Astrocyte of the cerebellum (primary cell): ENCODE results near the gene OGFR.
A peak's percentile ranks its signal among the peaks of the same experiment; 100 is the strongest.

Source experiments
- DNase-seq: peaks from one replicate; pipeline ENCODE4 v3.0.0-alpha.2; 2011; ENCODE audit warnings: low read depth
- H3K4me3 ChIP-seq: 2 replicates; pipeline ENCODE4 v1.5.1; 2011; ENCODE audit warnings: mild to moderate bottlenecking, low read depth, low read length, moderate library complexity
- in situ Hi-C: cut with HindIII; loops from 2 replicates; pipeline ENCODE4 v1.10.0; 2017; ENCODE audit warnings: low sequenced_read_pairs
- TF ChIP-seq, protein P1 (sequence below): IDR thresholded peaks from 2 replicates; pipeline ENCODE4 v1.5.1; 2012; ENCODE audit warnings: low read length, low read depth, moderate library complexity, mild to moderate bottlenecking; ENCODE audit errors: missing control alignments

Gene OGFR

DNA sequence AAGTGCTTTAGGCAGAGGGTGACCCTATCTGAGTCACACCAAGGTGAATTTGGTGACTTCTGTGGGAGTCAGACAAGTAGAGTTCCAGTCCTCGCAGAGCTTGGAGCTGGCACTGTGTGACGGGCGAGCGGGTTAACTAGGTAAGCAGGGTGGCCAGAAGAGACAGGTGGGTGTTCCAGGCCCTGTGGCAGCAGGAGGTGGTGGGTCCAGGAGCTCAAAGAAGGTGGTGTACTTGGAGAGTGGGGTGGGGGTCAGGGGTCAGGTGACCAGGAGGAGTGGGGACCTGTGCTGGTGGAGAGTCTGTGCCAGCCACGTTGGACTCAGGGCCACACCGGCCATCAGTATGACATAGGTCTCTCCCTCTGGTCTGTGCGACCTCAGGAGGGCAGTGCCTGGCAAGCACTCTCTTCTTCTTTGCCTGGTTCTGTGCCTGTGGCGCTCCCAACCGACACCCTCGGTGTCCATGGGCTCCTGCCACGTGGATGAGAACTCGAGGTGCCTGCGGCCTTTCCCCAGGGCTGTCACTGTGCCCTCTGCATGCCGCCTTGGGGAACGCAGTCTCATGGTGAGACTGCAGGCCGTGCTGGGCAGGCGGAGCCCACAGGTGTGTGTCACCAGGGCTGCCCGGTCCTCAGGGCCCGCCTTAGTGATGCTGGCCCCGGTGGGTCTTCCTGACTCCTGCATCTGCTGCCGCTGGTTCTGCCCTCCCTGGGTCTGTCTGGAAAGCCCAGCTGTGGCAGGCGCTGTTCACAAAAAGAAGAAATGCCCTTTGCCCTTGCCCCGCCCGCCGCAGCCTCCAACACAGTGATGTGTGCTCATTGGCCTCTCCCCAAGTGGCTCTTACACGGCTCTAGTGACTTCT is 6.7 kb upstream of the OGFR start:
- TF ChIP-seq, protein P1, sequence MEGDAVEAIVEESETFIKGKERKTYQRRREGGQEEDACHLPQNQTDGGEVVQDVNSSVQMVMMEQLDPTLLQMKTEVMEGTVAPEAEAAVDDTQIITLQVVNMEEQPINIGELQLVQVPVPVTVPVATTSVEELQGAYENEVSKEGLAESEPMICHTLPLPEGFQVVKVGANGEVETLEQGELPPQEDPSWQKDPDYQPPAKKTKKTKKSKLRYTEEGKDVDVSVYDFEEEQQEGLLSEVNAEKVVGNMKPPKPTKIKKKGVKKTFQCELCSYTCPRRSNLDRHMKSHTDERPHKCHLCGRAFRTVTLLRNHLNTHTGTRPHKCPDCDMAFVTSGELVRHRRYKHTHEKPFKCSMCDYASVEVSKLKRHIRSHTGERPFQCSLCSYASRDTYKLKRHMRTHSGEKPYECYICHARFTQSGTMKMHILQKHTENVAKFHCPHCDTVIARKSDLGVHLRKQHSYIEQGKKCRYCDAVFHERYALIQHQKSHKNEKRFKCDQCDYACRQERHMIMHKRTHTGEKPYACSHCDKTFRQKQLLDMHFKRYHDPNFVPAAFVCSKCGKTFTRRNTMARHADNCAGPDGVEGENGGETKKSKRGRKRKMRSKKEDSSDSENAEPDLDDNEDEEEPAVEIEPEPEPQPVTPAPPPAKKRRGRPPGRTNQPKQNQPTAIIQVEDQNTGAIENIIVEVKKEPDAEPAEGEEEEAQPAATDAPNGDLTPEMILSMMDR, result no peak
- peak overlapping the region; percentile 54 for H3K4me3 ChIP-seq
- in situ Hi-C loops, result no loop called here
- no peak for DNase-seq

DNA sequence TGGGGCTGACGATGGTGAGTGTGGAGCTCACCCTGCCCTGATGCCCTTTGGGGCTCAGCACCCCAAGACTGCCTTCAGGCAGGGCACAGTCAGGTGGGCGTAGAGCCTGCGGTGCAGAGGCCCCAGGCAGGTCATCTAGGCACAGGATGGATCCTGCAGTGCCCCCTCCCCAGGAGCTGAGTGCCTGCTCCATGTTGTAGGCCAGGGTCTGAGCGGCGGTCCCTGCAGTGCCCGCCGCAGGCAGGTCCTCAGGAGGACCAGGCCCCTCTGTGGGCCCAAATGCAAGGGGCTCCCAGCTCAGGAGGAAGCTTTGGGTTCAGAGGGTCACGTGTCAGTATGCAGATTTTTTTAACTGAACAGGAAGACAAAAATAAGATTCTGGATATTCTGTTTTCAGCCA is 5.6 kb upstream of the OGFR start:
- H3K4me3 ChIP-seq, result no peak overlapping the region
- TF ChIP-seq, protein P1, result no peak
- in situ Hi-C loops, result no loop called here
- DNase-seq, result no peak

DNA sequence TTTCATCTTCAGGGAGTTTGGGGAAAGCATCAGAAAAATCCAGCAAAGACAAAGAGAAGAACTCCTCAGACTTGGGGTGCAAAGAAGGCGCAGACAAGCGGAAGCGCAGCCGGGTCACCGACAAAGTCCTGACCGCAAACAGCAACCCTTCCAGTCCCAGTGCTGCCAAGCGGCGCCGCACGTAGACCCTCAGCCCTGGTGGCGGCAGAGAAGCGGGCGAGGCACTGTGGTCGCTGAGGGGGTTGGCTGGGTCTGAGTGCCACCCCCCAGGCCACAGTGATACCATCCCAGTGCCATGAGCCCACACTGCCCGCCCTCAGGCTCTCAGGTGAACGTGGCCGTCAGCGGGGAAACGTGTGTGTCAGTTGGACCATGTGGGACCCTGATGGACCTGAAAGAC is 5.2 kb upstream of the OGFR start:
- in situ Hi-C loops, result no loop called here
- DNase-seq, result no peak
- H3K4me3 ChIP-seq, result no peak overlapping the region
- TF ChIP-seq, protein P1, result no peak

DNA sequence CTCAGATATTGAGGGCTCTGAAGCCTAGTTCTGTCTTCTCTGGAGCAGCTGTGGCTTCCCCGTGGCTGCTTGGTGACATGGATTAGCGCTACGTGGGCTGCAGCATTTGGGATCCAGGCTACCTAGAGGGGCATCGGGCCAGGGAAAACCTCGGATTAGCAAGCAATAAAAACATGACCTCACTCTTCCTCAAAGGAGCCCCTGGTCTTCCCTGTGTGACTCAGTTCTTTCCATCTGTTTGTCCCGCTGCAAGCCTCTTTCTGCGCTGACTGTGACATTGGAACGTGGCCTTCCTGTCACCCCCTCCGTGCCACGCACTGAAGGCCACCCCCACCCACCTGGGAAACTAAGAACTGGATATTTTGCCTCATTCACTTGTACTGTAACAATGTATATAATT is 4.8 kb upstream of the OGFR start:
- no peak overlapping the region for H3K4me3 ChIP-seq
- in situ Hi-C loops, result no loop called here
- DNase-seq, result no peak
- TF ChIP-seq, protein P1, result no peak

DNA sequence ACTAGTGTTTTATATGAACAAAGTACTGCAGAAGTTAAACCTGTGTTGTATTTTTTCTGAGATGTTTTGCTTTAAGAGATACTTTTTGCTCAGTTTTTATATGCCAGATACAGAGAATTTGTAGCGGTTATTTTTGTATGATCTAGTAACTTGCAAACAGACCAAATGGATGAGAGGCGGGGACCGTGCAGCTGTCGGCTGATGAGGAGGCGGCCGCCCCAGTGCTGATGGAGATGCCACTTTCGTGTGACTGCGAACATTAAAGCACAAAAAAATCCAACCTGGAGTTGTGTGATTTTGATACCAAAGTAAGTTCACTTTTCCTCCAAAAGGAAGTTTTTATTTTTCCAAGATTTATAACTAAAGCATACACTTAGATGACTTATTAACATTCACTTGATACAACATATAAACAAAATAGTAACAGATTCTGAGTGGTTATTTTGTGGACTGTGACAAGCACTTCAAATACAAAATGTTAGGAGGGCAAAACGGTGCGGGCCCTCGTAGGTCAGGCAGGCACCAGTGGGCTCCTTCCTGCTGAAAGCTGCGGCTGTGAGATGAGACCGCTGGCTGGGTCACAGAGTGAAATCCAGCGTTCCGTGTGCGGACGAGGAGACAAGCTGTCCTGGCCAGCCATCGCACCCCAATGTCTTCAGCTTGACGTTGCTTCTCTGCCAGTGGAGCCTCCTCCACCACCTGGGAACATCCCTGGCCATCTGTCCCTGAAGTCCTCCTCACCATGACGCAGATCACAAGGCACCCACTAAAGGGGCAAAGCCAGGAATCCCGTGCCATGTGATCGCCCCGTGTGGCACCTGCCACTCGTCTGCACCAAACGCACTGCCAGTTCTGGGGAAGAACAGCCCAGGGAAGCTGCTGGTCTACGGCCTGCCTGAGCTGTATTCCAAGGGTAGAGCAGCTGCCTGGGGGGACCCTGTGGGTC is 4.0 kb upstream of the OGFR start:
- TF ChIP-seq, protein P1, result no peak
- no peak for DNase-seq
- in situ Hi-C loops, result no loop called here
- no peak overlapping the region for H3K4me3 ChIP-seq

DNA sequence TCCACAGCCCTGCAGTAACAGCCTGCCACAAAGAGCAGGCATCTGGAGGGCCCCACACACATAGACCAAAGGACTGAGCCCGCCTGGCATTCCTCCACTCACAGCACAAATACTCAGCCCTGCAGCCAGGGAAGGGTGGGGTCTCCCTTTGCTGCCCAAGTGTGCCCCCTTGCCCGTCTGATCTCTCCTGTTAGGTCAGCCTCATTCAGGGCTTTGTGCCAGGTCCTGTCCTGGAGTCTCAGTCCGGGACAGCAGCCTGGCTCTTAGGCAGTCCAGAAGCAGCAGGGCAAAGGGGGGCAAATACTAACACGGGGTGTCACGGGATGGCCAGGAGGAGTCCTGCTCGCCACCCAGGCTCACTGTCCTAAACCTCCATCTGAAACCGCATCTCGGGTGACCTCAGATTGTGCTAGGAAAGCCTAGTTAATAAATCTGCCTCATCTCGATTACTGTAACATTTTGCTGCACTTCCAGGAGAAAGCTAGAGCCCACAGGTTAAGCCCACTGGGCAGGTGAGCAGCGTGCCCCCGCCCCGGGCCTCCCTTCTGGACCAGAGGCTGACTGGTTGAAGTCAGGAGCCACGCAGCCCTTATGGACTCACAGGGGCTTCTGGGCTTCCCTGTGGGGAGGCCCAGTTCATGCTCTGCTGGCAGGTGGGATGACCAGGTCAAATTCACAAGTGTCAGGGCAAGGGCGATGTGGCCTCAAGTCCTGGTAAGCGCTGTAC is 3.2 kb upstream of the OGFR start:
- DNase-seq, result no peak
- in situ Hi-C loops, result no loop called here
- TF ChIP-seq, protein P1, result no peak
- no peak overlapping the region for H3K4me3 ChIP-seq
